GM18505 (cell line): Measurements from ENCODE around the gene UAP1L1.

Experiments used
- ATAC-seq: cut with Tn5 transposase; IDR thresholded peaks from one replicate; pipeline ENCODE4 v1.9.1; 2021; ENCODE audit not compliant: unreplicated experiment
- POLR2A ChIP-seq: IDR thresholded peaks from 4 replicates; pipeline ENCODE4 v1.6.1; 2011; ENCODE audit warnings: borderline replicate concordance; ENCODE audit not compliant: insufficient read depth, insufficient read length; ENCODE audit errors: extremely low read depth

UAP1L1 gene

GRCh38 chr9:137048655-137049543, 28.4 kb upstream of the UAP1L1 start:
- TF ChIP-seq POLR2A = no peak
- no peak for ATAC-seq

GRCh38 chr9:137049544-137050449, 27.5 kb upstream of the UAP1L1 start:
- ATAC-seq = no peak
- TF ChIP-seq POLR2A = no peak

GRCh38 chr9:137050570-137050969, 26.7 kb upstream of the UAP1L1 start:
- ATAC-seq = no peak
- TF ChIP-seq POLR2A = no peak

GRCh38 chr9:137051145-137051724, 26.1 kb upstream of the UAP1L1 start:
- no peak for ATAC-seq
- no peak for TF ChIP-seq POLR2A

- ATAC-seq = no peak
- no peak for TF ChIP-seq POLR2A
Observed at GRCh38 chr9:137052293-137052692, 25.0 kb upstream of the UAP1L1 start.

GRCh38 chr9:137052998-137053943, 24.0 kb upstream of the UAP1L1 start:
- ATAC-seq = no peak
- TF ChIP-seq POLR2A = no peak

GRCh38 chr9:137053944-137054931, 23.1 kb upstream of the UAP1L1 start, which contains the start of gene ENTPD2:
TSS of gene ENTPD2 (minus strand) at chr9:137054061. CDS start at chr9:137053997, 64 bp downstream.
- no peak for ATAC-seq
- TF ChIP-seq POLR2A = no peak

- ATAC-seq = no peak
- no peak for TF ChIP-seq POLR2A
Observed at GRCh38 chr9:137054932-137055384, 22.4 kb upstream of the UAP1L1 start.

- no peak for TF ChIP-seq POLR2A
- no peak for ATAC-seq
Observed at GRCh38 chr9:137055385-137056364, 21.6 kb upstream of the UAP1L1 start.

- no peak for ATAC-seq
- TF ChIP-seq POLR2A = no peak
Observed at GRCh38 chr9:137056739-137057415, 20.4 kb upstream of the UAP1L1 start.
